Spleen (tissue), 7 donors: ENCODE measurements around the gene FARP1.

ENCODE experiments used
- POLR2A ChIP-seq, 3 donors: fragments of 450-650 bp; IDR thresholded peaks; one replicate each; pipeline ENCODE4 v1.5.1; 2017; ENCODE audit warnings: antibody characterized with exemption in 3 of 3, mild to moderate bottlenecking in 1 of 3
- TF ChIP-seq, protein P1 (sequence below), 11 experiments: fragments of 200-600 bp in 7 of 11; fragments of 450-650 bp in 4 of 11; sonication (generic) in 4 of 11; IDR thresholded peaks in 8 of 11; conservative IDR thresholded peaks in 3 of 11; 1 replicate in 7 of 11; 2 replicates in 4 of 11; pipeline versions ENCODE4 v1.4.0 to v1.8.0; 2016 to 2021; ENCODE audit warnings: antibody characterized with exemption in 11 of 11, inconsistent platforms in 4 of 11, mild to moderate bottlenecking in 1 of 11
- donor health status: DM: no; HTN: no; CAD: no; lungs with moderate emphysema.
- donor health status: DM: no; HTN: no; CAD: no.
- donor health status: DM: no; HTN: no; CAD: no.

- no peak for TF ChIP-seq POLR2A (IDR thresholded peaks at IDR 0.05)
- TF ChIP-seq, protein P1, sequence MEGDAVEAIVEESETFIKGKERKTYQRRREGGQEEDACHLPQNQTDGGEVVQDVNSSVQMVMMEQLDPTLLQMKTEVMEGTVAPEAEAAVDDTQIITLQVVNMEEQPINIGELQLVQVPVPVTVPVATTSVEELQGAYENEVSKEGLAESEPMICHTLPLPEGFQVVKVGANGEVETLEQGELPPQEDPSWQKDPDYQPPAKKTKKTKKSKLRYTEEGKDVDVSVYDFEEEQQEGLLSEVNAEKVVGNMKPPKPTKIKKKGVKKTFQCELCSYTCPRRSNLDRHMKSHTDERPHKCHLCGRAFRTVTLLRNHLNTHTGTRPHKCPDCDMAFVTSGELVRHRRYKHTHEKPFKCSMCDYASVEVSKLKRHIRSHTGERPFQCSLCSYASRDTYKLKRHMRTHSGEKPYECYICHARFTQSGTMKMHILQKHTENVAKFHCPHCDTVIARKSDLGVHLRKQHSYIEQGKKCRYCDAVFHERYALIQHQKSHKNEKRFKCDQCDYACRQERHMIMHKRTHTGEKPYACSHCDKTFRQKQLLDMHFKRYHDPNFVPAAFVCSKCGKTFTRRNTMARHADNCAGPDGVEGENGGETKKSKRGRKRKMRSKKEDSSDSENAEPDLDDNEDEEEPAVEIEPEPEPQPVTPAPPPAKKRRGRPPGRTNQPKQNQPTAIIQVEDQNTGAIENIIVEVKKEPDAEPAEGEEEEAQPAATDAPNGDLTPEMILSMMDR (IDR thresholded peaks at IDR 0.05 in 8 of 11, conservative IDR thresholded peaks at IDR 0.05 in 3 of 11) = no peak
Measured at GRCh38 chr13:98169331-98169730, 26.4 kb downstream of the FARP1 start.
